ENCODE results near the gene EXOC2.
"Not testable (repeated sequence)": the region's sequence is repeated elsewhere in the genome, so short reads cannot be mapped to it uniquely, and the experiment has no call there.

The EXOC2 gene

GRCh38 chr6:679282-679681 is 13.7 kb downstream of the EXOC2 start:
- DNase-seq, result peak; percentile 83

GRCh38 chr6:678520-678919 is 14.4 kb downstream of the EXOC2 start:
- no peak for DNase-seq

DNA sequence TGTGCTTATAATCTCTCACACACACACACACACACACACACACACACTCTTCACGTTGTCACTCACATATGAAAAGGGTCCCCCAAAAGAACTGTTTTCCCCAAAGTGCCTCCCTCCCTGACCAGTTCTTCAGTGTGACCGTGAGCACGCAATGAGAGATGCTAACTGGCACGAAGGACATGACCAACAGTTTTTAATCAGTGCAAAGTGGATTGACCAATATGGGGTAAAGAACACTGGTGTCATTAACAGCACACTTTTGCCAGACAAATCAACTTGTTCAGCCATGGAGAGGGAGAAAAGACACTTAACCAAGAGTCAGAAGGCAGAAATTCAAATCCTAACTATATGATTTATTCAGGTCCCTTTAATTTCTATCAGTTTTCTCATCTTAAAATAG is 15.0 kb downstream of the EXOC2 start:
- no peak for DNase-seq

DNA sequence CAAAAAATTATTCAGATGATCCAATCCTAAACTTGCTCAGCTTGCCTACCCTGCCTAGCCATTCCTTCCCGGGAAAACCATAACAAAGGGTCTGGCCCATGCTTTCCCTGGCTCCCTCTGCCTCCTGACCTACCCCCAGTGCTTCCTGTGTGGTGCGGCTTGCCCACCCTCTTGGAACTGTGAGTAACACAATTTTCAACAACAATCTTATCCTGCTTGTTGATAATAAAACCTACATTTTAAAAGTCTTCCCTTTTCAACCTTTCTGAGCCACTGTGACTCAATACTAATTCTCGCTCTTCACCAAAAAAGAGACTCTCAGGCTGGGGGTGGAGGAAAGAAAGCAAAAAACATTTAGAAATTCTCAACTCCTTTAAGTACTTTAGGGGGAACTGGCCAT is 18.0 kb downstream of the EXOC2 start:
- DNase-seq, result no peak

- no peak for DNase-seq
Measured at GRCh38 chr6:674406-674805, 18.5 kb downstream of the EXOC2 start.

GRCh38 chr6:667253-667927 is 25.5 kb downstream of the EXOC2 start:
- no peak for DNase-seq

GRCh38 chr6:665403-666267 is 27.3 kb downstream of the EXOC2 start:
- no peak for DNase-seq

- not testable (repeated sequence) for DNase-seq
Measured at GRCh38 chr6:663788-664187, 29.2 kb downstream of the EXOC2 start.

- no peak for DNase-seq
Measured at GRCh38 chr6:659716-660581, 33.0 kb downstream of the EXOC2 start.

DNA sequence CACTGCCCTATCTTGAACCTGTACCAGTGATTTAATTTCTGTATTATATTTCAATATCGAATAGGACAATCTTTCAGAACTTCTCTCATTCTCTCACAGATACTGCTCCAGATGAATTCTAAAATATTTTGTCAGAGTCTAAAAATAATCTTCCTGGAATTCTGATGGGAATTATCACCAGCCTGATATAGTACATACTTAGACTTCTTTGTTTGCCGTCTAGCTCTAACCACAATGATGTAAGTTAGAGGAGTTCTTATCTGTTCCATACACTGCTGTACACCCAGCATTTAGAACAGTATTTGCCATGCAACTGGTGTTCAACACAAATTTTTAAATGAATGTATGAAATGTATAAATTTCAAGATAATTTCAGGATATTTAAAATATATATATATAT is 34.7 kb downstream of the EXOC2 start:
- peak; percentile 83 for DNase-seq

DNA sequence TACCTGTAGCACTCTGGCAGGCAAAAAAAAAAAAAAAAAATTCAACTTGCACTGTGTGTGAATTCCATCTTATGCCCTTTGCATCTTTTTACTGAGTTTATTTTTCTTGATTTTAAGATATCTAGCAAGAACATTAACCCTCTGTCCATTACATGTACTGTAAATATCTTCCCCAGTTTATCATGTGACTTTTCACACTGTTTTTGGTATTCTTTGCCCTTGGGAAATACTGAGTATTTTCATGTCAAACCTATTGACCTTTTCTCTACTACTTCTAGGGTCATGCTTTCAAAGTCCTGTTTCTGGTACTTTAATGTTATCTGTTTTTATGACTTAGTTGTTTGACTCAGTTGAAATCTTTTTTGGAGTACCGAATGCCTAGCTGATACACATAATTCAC is 35.2 kb downstream of the EXOC2 start:
- DNase-seq, result no peak

- no peak for DNase-seq
Measured at GRCh38 chr6:656460-657252, 36.3 kb downstream of the EXOC2 start, which contains the start of gene HUS1B. TSS of gene HUS1B (minus strand) at chr6:657100. CDS start at chr6:656944, 156 bp downstream.

- DNase-seq, result no peak
Measured at GRCh38 chr6:654136-654535, 38.8 kb downstream of the EXOC2 start.

GRCh38 chr6:652865-653264 is 40.1 kb downstream of the EXOC2 start:
- no peak for DNase-seq

GRCh38 chr6:650098-650497 is 42.8 kb downstream of the EXOC2 start:
- DNase-seq, result no peak

DNA sequence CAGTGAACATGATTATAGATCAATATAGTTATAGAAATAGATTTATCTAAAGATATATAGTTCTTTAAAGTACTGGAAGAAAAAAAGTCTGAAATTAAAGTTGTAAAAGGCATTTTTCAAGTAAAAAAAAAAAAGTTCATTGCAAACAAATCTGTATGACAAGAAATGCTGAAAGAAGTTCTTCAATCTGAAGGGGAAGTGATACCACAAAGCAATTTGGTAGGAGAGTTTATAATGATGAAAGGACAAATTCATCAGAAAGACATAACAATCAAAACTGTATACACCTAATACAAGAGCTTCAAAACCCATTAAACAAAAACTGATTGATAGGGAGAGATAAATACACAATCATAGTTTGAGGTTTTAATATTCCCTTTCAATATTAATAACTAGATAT is 50.1 kb downstream of the EXOC2 start:
- DNase-seq, result no peak

DNA sequence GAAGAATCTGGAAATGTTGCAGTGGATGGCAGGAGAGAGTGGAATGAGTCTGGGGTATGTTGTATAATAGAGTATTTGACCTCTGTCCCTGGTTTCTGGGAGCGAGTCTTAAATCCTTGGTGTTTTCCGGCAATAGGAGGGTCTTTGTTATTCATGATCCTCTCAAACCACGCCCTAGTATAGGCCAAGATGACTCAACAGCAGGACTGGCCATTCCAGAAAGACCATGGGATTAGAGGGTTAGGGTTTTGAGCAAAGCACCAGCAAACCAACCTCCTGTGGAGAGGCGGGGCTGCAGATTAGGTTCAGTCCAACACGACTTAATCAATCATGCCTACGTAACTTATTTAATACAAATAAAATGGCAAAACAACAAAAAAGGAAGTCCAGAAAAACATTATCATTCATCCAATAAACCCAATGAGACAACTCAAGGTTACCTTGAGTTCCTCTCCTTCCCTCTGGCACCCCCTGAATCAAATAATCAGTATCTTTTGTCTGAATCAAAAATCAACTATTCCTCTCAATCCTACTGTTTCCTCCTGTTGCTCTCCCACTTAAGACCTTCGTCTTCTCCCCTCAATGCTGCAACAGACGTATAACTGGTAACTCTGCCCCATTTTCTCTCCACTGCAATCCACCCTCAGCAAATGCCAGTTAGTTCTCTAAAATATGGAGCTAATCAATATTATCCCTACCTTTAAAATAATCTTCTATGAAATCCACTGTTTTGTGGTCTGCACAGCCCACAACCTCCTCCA is 51.5 kb downstream of the EXOC2 start:
- DNase-seq, result no peak

GRCh38 chr6:636488-636887 is 56.5 kb downstream of the EXOC2 start:
- DNase-seq, result no peak

DNA sequence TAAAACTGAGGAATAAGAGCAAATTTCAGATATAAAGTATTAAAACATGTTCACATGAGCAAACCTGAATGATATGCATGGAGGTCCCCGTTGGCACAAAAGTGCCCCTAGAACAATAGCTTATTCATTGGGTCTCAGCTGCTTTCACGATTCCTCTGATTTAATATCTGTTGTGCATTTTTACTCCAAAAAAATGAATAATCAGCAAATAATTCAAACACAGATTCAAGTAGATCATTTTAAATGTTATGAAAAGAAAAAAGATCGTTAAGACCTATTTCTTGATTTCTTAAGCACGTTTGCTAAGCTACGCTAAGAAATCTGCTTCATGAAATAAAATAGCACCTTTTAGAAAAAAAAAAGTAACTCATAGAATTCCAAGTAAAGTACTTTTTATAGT is 57.7 kb downstream of the EXOC2 start:
- no peak for DNase-seq

GRCh38 chr6:633611-634010 is 59.3 kb downstream of the EXOC2 start:
- DNase-seq, result no peak

GRCh38 chr6:628766-629165 is 64.2 kb downstream of the EXOC2 start:
- DNase-seq, result no peak

All from fibroblast of skin of scalp (primary cell).